ENCODE data around the gene IPMK. TPM values are rescaled to one million over a fixed set of nuclear protein-coding genes. Genes with fewer than 3 reads are reported as not detected.

IPMK gene
- total RNA-seq, 4 donors from 2014 or later: 2.6 to 17.1 (median 12.9) TPM

DNA sequence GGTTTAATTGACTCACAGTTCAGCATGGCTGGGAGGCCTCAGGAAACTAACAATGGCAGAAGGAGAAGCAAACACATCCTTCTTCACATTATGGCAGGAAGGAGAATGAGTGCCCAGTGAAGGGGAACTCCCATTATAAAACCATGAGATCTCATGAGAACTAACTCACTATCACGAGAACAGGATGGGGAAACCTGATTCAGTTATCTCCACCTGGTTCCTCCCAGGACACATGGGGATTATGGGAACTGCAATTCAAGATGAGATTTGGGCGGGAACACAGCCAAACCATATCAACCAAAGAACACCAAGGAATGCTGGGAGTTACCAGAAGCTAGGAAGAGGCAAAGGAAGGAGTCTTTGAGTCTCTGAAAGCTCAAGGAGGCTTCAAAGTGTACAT, 94.3 kb downstream of the IPMK start:
- TF ChIP-seq POLR2AphosphoS5 (IDR thresholded peaks at IDR 0.05) (no peak), EP300 (IDR thresholded peaks at IDR 0.05; ENCODE audit: low read depth) (no peak), POLR2A (IDR thresholded peaks at IDR 0.05) (no peak)
- TF ChIP-seq, protein P1, sequence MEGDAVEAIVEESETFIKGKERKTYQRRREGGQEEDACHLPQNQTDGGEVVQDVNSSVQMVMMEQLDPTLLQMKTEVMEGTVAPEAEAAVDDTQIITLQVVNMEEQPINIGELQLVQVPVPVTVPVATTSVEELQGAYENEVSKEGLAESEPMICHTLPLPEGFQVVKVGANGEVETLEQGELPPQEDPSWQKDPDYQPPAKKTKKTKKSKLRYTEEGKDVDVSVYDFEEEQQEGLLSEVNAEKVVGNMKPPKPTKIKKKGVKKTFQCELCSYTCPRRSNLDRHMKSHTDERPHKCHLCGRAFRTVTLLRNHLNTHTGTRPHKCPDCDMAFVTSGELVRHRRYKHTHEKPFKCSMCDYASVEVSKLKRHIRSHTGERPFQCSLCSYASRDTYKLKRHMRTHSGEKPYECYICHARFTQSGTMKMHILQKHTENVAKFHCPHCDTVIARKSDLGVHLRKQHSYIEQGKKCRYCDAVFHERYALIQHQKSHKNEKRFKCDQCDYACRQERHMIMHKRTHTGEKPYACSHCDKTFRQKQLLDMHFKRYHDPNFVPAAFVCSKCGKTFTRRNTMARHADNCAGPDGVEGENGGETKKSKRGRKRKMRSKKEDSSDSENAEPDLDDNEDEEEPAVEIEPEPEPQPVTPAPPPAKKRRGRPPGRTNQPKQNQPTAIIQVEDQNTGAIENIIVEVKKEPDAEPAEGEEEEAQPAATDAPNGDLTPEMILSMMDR (IDR thresholded peaks at IDR 0.05): no peak
- Histone ChIP-seq H3K4me1 (no peaks in the 10 kb centered on the region), H3K9me3 (no peaks in the 10 kb centered on the region), H3K27ac (no peak overlapping the region), H3K27me3 (no peaks in the 10 kb centered on the region), H3K36me3 (no peaks in the 10 kb centered on the region), H3K4me3 (no peak overlapping the region)
- WGBS, 2 donors (ENCODE audit: low coverage in 1 of 2): 64 to 71% methylated on average over 2 of the region's 2 CpGs
- DNase-seq: no peak
- in situ Hi-C loops (cut with MboI; ENCODE audit: low pct_ligation_motif_present in 1 of 4, low pct_unique_long_range_greater_than_20kb in 1 of 4, low sequenced_read_pairs in 3 of 4) (loop anchor here in 1 of 4 donors (10.0 kb wide), 1 partner anchor 111 kb away; no protein-coding TSS in a partner anchor), intact Hi-C loops (cut with DNase I; ENCODE audit: low total_unique reads) (no loop called here)

DNA sequence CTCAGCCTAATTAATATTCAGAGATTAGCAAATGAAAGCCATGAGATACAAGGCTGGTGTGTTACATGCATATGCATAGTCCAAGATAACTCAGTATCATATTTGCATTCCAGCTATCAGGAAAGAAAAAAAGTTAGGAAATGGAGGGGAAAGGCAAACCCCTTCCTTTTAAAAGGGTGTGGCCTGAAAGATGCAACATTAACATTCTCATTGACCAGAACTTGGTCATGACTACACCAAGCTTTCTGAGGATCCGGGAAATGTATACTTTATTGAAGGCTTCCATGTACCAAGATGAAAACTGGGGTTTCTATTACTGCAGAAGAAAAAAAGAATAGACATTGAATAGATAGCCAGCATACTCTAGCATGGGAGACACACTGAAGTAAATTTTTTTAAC, 96.5 kb downstream of the IPMK start:
- in situ Hi-C loops (cut with MboI; ENCODE audit: low pct_ligation_motif_present in 1 of 4, low pct_unique_long_range_greater_than_20kb in 1 of 4, low sequenced_read_pairs in 3 of 4) (loop anchor here in 1 of 4 donors (10.0 kb wide), 1 partner anchor 114 kb away; no protein-coding TSS in a partner anchor), intact Hi-C loops (cut with DNase I; ENCODE audit: low total_unique reads) (no loop called here)
- Histone ChIP-seq H3K4me3 (no peak overlapping the region), H3K4me1 (no peaks in the 10 kb centered on the region), H3K27me3 (no peaks in the 10 kb centered on the region), H3K9me3 (no peaks in the 10 kb centered on the region), H3K36me3 (no peaks in the 10 kb centered on the region), H3K27ac (no peak overlapping the region)
- 78 to 81% methylated on average over 1 of the region's 1 CpG for WGBS, 2 donors (ENCODE audit: low coverage in 1 of 2)
- TF ChIP-seq POLR2A (IDR thresholded peaks at IDR 0.05): no peak
- no peak for TF ChIP-seq EP300 (IDR thresholded peaks at IDR 0.05; ENCODE audit: low read depth)
- no peak for TF ChIP-seq POLR2AphosphoS5 (IDR thresholded peaks at IDR 0.05)
- TF ChIP-seq, protein P1 (IDR thresholded peaks at IDR 0.05): no peak
- DNase-seq: no peak

DNA sequence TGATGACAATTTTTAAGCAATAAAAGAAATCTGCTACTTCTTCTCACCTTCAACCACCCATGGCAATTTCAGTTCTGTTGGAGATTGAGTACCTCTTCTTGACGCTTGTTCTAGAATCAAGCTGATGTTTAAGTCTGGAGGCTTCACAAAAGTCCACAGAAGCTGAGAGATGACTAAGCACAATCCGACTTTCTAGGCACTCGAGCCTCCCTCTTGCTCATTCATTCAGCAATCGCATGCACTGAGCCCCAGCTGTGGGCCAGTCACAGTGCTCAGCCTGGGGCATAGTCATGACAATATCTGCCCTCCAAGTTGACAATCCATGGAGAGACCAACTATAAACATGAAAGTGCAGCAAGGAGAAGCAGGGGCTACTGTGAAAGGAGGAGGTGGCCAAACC, 103.2 kb downstream of the IPMK start:
- Histone ChIP-seq H3K27ac (no peak overlapping the region), H3K4me3 (no peak overlapping the region), H3K27me3 (no peaks in the 10 kb centered on the region), H3K9me3 (no peaks in the 10 kb centered on the region), H3K4me1 (no peaks in the 10 kb centered on the region), H3K36me3 (no peaks in the 10 kb centered on the region)
- DNase-seq: no peak
- in situ Hi-C loops (cut with MboI; ENCODE audit: low pct_ligation_motif_present in 1 of 4, low pct_unique_long_range_greater_than_20kb in 1 of 4, low sequenced_read_pairs in 3 of 4): no loop called here
- intact Hi-C loops (cut with DNase I; ENCODE audit: low total_unique reads): no loop called here
- WGBS, 2 donors (ENCODE audit: low coverage in 1 of 2): 85 to 90% methylated on average over 2 to 4 of the region's 4 CpGs
- no peak for TF ChIP-seq POLR2A (IDR thresholded peaks at IDR 0.05)
- TF ChIP-seq EP300 (IDR thresholded peaks at IDR 0.05; ENCODE audit: low read depth): no peak
- TF ChIP-seq, protein P1 (IDR thresholded peaks at IDR 0.05): no peak
- no peak for TF ChIP-seq POLR2AphosphoS5 (IDR thresholded peaks at IDR 0.05)

DNA sequence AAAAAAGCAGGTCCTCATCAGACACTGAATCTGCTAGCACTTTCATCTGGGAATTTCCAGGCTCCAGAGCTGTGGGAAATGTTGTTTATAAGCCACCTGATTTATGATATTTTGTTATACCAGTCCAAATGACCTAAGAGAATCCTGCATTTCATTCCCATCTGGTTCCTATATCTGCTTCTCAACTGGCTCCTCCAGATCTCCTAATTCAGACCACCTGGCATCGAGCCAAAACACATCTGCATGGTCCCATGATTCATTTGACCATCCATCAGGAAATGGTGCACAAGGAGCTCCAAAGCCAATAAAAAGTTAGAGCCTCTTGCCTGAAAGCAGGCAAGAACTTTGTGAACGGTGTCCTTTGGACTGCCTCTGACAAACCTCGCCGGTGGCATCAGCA, 108.9 kb downstream of the IPMK start:
- Histone ChIP-seq H3K4me1 (no peaks in the 10 kb centered on the region), H3K9me3 (no peaks in the 10 kb centered on the region), H3K27me3 (no peaks in the 10 kb centered on the region), H3K4me3 (no peak overlapping the region), H3K36me3 (no peaks in the 10 kb centered on the region), H3K27ac (no peak overlapping the region)
- 72 to 77% methylated on average over 3 to 4 of the region's 4 CpGs for WGBS, 2 donors (ENCODE audit: low coverage in 1 of 2)
- in situ Hi-C loops (cut with MboI; ENCODE audit: low pct_ligation_motif_present in 1 of 4, low pct_unique_long_range_greater_than_20kb in 1 of 4, low sequenced_read_pairs in 3 of 4): no loop called here
- no peak for DNase-seq
- intact Hi-C loops (cut with DNase I; ENCODE audit: low total_unique reads): no loop called here
- TF ChIP-seq POLR2AphosphoS5 (IDR thresholded peaks at IDR 0.05) (no peak), POLR2A (IDR thresholded peaks at IDR 0.05) (no peak), EP300 (IDR thresholded peaks at IDR 0.05; ENCODE audit: low read depth) (no peak)
- TF ChIP-seq, protein P1 (IDR thresholded peaks at IDR 0.05): no peak

Measured in transverse colon (tissue), 4 donors.